Stimulated activated CD8-positive, alpha-beta memory T cell treated with anti-CD3 and anti-CD28 coated beads, Interleukin-7, amount 100 ng/mL, for 1 hour (primary cell): Measurements from ENCODE around the gene OGFRL1.
"Not testable (repeated sequence)": the region's sequence is repeated elsewhere in the genome, so short reads cannot be mapped to it uniquely, and the experiment has no call there.

Source experiments
- DNase-seq, 2 donors: peaks; one replicate each; pipeline ENCODE4 v3.0.0-alpha.2; 2020; ENCODE audit warnings: low read depth in 2 of 2

Gene OGFRL1

GRCh38 chr6:71288228-71289038 lies at the start of gene OGFRL1:
OGFRL1 (plus strand) TSS chr6:71288811; CDS start chr6:71288937, 126 bp downstream.
- peak; percentile 33 to 39 for DNase-seq

GRCh38 chr6:71239694-71240093 lies 48.9 kb upstream of the OGFRL1 start:
- no peak for DNase-seq

- DNase-seq, result no peak
Measured at GRCh38 chr6:71245265-71246049, 43.2 kb upstream of the OGFRL1 start.

GRCh38 chr6:71246596-71246995 lies 42.0 kb upstream of the OGFRL1 start:
- DNase-seq, result no peak

DNA sequence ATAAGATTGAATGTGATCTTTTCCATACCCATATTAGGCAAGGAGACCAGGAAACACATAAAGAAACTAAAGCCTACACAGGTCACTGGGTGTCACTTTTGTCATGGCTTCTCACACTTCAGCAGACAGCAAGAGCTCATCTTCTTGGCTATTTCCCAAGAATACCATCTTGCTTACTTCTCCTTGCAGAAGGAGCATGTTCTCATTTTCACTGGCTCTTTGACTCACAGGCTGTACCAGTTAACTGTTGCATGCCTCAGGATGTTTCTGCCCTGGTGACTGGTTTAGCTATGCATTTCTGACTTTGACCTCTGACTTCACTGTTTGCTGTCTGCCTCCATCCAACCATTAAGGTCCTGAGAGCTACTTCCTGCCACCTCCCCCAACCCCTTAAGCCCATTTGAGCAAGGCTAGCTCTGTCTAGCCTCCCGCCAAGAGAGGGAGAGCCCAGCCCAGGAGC lies 40.3 kb upstream of the OGFRL1 start:
- no peak for DNase-seq

DNA sequence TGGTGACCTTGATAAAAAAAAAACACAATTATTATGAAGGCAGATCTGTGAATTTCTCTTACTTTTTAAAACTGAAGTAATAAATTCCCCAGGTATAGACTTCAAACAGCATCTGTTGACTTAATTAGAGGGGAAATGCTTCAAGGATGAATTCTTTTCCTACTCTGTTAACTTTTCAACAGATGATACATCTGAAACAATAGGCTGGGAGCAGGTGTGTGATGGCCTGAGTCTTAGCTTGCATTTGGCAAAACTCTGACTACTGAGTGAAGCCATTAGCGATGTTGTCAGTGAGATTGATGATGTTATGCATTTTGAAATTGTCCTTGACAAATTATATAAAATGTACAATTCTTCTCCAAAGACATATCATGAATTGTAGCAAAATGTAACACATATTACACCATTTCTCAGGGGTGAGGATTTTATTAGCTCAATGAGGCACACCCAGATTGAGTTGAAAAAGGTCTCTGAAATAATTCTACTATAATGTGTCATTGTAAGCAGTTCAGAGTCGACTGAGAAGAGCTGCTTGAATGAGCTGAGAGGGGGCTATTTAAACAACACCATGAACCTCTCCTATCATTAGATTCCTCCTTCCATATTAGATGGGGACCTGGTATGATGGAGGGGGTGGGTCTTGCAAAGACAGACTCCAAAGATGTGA lies 39.6 kb upstream of the OGFRL1 start:
- no peak for DNase-seq

DNA sequence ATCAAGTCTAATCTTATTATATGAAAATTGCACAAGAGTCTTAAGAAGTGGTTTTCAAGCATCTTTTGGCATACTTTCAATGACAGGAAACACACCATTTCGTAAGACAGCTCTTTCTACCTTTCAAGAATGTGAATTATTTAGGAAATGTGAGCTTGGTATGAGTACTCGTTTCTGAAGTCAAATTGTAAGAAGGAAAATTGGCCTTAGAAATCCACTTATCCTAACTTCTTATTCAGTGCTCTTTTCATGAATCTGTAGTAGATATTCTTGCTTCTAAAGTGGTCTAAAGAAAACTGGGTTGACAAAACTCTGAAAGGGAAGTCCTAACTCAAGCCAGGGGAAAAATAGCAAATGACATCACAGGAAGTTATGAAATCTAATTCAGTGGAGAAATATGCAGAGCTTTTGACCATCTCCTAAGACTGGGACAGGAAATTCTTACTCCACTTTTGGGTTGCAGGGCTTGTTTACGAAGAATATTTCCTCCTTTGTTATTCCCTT lies 38.5 kb upstream of the OGFRL1 start:
- no peak for DNase-seq

DNA sequence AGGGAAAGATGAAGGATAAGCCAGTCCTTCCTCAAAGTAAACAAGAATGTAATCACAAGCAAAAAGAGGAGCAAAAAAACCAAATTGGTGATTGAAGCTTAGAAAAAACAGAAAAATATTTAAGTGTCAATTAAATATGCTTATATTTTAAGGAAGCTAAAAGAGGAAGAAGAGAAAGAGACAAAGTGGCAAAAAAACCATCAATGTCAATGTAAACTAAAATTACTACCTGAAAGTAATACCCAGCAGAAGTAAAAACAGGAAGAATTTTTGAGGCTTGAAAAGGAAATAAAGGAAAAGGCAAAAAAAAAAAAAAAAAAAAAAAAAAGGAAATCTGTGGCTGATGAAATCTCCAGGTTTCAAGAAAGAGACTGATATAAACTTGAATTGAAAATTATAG lies 36.2 kb upstream of the OGFRL1 start:
- no peak for DNase-seq

DNA sequence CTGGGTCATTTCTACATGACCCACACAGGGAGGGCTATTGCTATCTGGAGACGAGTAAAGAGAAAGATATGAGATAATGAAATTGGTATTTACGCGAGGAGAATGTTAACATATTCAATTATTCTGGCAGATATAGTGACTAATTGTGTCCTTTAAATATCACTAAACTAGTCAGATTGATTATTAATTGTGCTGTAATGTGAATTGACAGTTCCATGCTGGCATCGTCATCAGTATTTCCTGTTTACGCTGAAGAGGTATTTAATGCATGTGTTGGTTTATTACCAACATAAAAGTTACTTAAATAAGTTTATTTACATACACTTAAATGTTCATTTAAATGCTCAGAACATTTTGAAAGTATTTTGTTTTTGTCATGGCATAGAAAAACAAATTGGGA lies 35.7 kb upstream of the OGFRL1 start:
- no peak for DNase-seq

DNA sequence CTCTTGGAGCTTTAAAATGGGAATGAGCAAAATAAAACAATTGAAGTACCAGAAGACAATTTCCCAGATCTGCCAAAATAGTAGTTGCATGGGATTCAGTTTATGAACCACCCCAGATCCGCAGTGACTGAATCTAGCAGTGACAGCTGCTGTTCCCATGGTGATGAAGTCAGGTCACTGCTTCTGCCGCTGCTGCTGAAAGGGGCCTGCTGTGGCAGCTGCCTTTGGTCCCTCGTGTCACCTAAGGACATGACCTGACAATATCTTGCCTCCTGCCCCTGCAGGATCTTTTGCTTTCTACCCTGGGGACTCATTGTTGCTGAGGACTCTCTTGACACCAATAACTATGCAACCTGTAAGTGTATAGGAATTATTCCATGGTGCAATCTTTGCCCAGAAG lies 34.3 kb upstream of the OGFRL1 start:
- no peak for DNase-seq

DNA sequence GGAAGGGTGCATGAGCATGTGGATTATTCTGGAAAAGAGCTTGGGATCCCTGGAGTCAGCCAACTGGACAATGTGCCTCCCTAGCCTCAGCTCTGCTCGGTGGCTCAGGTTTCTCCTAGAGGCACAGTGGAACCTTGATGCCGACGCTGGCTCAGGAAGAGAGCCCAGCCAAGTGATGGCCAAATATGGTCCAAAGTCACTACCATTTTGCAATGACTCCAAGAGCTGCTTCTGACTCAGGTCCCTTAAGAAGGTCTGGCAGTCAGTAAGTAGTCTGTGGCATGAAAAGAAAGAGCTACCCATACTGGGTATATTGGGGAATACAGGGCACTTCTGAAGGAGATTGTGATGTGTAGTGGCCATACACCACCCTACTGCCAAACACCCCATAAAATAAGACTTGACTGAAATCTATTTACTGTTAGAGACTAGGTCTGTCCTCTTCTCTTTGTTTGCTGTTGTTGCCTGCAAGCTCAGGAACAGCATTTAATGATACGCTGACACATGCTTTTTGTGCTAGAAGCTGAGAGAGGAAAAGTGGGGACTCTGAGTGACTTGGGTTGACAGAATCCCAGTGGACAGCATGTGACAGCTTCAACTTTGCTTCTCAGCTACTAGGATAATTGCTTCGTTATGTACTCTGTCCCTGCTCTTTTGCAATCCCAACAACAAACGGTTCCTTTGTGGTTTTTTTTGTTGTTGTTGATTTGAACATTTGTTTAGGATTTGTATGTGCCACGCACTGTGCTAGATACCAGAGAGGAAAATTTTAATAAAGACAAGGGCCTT lies 30.3 kb upstream of the OGFRL1 start:
- DNase-seq, result no peak

- no peak for DNase-seq
Measured at GRCh38 chr6:71259888-71260604, 28.6 kb upstream of the OGFRL1 start.

GRCh38 chr6:71262914-71263313 lies 25.7 kb upstream of the OGFRL1 start:
- DNase-seq, result no peak

- DNase-seq, result not testable (repeated sequence)
Measured at GRCh38 chr6:71266392-71266791, 22.2 kb upstream of the OGFRL1 start.

GRCh38 chr6:71268735-71269437 lies 19.7 kb upstream of the OGFRL1 start:
- no peak for DNase-seq

- DNase-seq, result no peak
Measured at GRCh38 chr6:71277926-71278600, 10.5 kb upstream of the OGFRL1 start.

GRCh38 chr6:71279321-71279720 lies 9.3 kb upstream of the OGFRL1 start:
- DNase-seq, result no peak

DNA sequence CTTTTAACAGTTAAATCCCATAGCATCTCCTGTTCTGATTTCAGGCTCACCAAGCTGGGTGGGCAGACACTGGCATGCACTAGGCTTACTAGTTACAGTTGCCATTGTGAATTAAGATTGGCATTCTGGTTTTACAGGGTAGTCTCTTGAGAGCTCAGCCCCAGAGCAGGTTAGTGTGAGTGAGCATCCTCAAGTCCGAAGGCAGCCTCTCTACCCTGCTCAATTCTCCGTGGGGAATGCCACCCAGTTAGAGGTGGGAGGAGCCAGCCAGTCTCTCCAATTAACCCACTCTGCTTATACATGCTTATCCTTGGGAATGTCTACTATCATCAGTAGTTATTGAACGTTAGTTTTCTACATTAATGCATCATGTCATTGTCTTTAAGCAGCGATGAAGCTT lies 8.9 kb upstream of the OGFRL1 start:
- no peak for DNase-seq

GRCh38 chr6:71280701-71281100 lies 7.9 kb upstream of the OGFRL1 start:
- DNase-seq, result no peak

DNA sequence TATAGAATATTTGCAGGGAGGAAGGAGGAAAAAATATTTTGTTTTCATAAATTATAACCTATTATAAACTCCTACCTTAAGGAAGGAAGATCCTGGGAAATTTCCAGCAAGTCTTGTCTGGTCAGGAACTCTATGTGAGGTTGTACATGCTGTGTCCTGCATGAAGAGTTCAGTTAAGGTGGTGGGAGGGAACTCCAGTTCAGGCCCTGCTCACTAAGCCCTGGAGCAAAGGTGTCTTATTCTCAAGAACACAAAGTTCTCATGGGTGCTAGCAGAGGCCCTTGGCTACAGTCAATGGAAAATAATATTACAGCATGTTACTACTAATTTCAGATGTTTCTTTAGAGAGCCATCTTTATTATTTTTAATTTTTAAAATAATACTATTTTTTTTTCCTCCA lies 3.8 kb upstream of the OGFRL1 start:
- DNase-seq, result no peak
